SK-N-SH treated with all-trans-retinoic acid at 6 μM for 48 hours (cell line): ENCODE data around the gene TSSK6.

Experiments used
- ARNTL ChIP-seq: fragments of 450-650 bp; formaldehyde crosslinking; IDR thresholded peaks from 2 replicates; pipeline ENCODE4 v1.5.0; 2020; ENCODE audit warnings: low read depth, mild to moderate bottlenecking, moderate library complexity, borderline replicate concordance
- BACH2 ChIP-seq: fragments of 250-450 bp; sonication (Bioruptor Pico); IDR thresholded peaks from 2 replicates; pipeline ENCODE4 v1.9.0; 2021; ENCODE audit warnings: mild to moderate bottlenecking, borderline replicate concordance
- PPARA ChIP-seq: fragments of 250-450 bp; sonication (Bioruptor Pico); IDR thresholded peaks from 2 replicates; pipeline ENCODE4 v1.5.0; 2020; ENCODE audit warnings: mild to moderate bottlenecking, borderline replicate concordance
- RARB ChIP-seq: fragments of 250-450 bp; sonication (Bioruptor Pico); IDR thresholded peaks from 2 replicates; pipeline ENCODE4 v1.8.0; 2021; ENCODE audit warnings: mild to moderate bottlenecking, moderate library complexity
- SNAI2 ChIP-seq: fragments of 250-450 bp; sonication (Bioruptor Pico); IDR thresholded peaks from 2 replicates; pipeline ENCODE4 v1.5.0; 2020; ENCODE audit warnings: mild to moderate bottlenecking, moderate library complexity
- TOX ChIP-seq: fragments of 250-450 bp; sonication (Bioruptor Pico); IDR thresholded peaks from 2 replicates; pipeline ENCODE4 v1.8.0; 2021; ENCODE audit warnings: mild to moderate bottlenecking, moderate library complexity, borderline replicate concordance
- ZC3H10 ChIP-seq: fragments of 250-450 bp; sonication (Bioruptor Pico); IDR thresholded peaks from 2 replicates; pipeline ENCODE4 v1.5.1; 2021; ENCODE audit warnings: mild to moderate bottlenecking, moderate library complexity
- ZFP3 ChIP-seq: fragments of 250-450 bp; sonication (Bioruptor Pico); IDR thresholded peaks from 2 replicates; pipeline ENCODE4 v1.5.0; 2020; ENCODE audit warnings: mild to moderate bottlenecking, moderate library complexity
- ZFP30 ChIP-seq: fragments of 450-650 bp; formaldehyde crosslinking; IDR thresholded peaks from 2 replicates; pipeline ENCODE4 v1.5.0; 2022; ENCODE audit warnings: mild to moderate bottlenecking, moderate library complexity
- ZNF70 ChIP-seq: fragments of 450-650 bp; formaldehyde crosslinking; IDR thresholded peaks from 2 replicates; pipeline ENCODE4 v1.5.0; 2020; ENCODE audit warnings: mild to moderate bottlenecking, moderate library complexity
- TF ChIP-seq, protein P1 (sequence below): fragments of 250-450 bp; sonication (Bioruptor Pico); IDR thresholded peaks from 2 replicates; pipeline ENCODE4 v1.5.0; 2020; ENCODE audit warnings: mild to moderate bottlenecking, moderate library complexity
- TF ChIP-seq, protein P2 (sequence below): fragments of 250-450 bp; sonication (Bioruptor Pico); IDR thresholded peaks from 2 replicates; pipeline ENCODE4 v1.8.0; 2020; ENCODE audit warnings: mild to moderate bottlenecking, moderate library complexity, borderline replicate concordance
- TF ChIP-seq, protein P3 (sequence below): fragments of 250-450 bp; sonication (Bioruptor Pico); IDR thresholded peaks from 2 replicates; pipeline ENCODE4 v1.8.0; 2021; ENCODE audit warnings: low read depth, mild to moderate bottlenecking, moderate library complexity, borderline replicate concordance
- TF ChIP-seq, protein P4 (sequence below): fragments of 250-450 bp; sonication (Bioruptor Pico); IDR thresholded peaks from 2 replicates; pipeline ENCODE4 v1.5.1; 2021; ENCODE audit warnings: mild to moderate bottlenecking, moderate library complexity

DNA sequence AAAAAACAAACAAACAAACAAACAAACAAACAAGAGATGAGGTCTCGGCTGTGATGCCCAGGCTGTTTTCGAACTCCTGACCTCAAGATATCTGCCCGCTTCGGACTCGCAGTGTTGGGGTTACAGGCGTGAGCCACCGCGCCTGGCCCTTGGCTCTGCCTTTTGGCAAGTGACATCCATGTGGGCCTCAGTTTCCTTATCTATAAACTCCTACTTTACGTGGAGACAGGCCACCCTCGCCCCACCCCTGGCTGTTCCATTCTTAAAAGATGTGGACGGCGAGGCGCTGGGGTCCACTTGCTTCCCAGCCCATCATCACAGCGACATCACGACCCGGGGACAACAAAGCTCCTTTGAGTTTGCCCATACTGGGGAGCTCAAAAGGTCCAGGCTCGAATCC, 1.7 kb downstream of the TSSK6 start:
- TF ChIP-seq, protein P1, sequence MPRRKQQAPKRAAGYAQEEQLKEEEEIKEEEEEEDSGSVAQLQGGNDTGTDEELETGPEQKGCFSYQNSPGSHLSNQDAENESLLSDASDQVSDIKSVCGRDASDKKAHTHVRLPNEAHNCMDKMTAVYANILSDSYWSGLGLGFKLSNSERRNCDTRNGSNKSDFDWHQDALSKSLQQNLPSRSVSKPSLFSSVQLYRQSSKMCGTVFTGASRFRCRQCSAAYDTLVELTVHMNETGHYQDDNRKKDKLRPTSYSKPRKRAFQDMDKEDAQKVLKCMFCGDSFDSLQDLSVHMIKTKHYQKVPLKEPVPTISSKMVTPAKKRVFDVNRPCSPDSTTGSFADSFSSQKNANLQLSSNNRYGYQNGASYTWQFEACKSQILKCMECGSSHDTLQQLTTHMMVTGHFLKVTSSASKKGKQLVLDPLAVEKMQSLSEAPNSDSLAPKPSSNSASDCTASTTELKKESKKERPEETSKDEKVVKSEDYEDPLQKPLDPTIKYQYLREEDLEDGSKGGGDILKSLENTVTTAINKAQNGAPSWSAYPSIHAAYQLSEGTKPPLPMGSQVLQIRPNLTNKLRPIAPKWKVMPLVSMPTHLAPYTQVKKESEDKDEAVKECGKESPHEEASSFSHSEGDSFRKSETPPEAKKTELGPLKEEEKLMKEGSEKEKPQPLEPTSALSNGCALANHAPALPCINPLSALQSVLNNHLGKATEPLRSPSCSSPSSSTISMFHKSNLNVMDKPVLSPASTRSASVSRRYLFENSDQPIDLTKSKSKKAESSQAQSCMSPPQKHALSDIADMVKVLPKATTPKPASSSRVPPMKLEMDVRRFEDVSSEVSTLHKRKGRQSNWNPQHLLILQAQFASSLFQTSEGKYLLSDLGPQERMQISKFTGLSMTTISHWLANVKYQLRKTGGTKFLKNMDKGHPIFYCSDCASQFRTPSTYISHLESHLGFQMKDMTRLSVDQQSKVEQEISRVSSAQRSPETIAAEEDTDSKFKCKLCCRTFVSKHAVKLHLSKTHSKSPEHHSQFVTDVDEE (CRISPR knock-in tag) = no peak
- TF ChIP-seq ZC3H10 (no peak), ARNTL (CRISPR knock-in tag) (no peak), PPARA (CRISPR knock-in tag) (no peak), RARB (CRISPR knock-in tag) (no peak), SNAI2 (no peak), ZNF70 (CRISPR knock-in tag) (no peak), BACH2 (CRISPR knock-in tag) (no peak), ZFP3 (CRISPR knock-in tag) (no peak), TOX (CRISPR knock-in tag) (no peak), ZFP30 (CRISPR knock-in tag) (no peak)
- TF ChIP-seq, protein P2, sequence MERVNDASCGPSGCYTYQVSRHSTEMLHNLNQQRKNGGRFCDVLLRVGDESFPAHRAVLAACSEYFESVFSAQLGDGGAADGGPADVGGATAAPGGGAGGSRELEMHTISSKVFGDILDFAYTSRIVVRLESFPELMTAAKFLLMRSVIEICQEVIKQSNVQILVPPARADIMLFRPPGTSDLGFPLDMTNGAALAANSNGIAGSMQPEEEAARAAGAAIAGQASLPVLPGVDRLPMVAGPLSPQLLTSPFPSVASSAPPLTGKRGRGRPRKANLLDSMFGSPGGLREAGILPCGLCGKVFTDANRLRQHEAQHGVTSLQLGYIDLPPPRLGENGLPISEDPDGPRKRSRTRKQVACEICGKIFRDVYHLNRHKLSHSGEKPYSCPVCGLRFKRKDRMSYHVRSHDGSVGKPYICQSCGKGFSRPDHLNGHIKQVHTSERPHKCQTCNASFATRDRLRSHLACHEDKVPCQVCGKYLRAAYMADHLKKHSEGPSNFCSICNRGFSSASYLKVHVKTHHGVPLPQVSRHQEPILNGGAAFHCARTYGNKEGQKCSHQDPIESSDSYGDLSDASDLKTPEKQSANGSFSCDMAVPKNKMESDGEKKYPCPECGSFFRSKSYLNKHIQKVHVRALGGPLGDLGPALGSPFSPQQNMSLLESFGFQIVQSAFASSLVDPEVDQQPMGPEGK (CRISPR knock-in tag) = no peak
- TF ChIP-seq, protein P3, sequence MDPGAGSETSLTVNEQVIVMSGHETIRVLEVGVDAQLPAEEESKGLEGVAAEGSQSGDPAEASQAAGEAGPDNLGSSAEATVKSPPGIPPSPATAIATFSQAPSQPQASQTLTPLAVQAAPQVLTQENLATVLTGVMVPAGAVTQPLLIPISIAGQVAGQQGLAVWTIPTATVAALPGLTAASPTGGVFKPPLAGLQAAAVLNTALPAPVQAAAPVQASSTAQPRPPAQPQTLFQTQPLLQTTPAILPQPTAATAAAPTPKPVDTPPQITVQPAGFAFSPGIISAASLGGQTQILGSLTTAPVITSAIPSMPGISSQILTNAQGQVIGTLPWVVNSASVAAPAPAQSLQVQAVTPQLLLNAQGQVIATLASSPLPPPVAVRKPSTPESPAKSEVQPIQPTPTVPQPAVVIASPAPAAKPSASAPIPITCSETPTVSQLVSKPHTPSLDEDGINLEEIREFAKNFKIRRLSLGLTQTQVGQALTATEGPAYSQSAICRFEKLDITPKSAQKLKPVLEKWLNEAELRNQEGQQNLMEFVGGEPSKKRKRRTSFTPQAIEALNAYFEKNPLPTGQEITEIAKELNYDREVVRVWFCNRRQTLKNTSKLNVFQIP (CRISPR knock-in tag) = no peak
- TF ChIP-seq, protein P4, sequence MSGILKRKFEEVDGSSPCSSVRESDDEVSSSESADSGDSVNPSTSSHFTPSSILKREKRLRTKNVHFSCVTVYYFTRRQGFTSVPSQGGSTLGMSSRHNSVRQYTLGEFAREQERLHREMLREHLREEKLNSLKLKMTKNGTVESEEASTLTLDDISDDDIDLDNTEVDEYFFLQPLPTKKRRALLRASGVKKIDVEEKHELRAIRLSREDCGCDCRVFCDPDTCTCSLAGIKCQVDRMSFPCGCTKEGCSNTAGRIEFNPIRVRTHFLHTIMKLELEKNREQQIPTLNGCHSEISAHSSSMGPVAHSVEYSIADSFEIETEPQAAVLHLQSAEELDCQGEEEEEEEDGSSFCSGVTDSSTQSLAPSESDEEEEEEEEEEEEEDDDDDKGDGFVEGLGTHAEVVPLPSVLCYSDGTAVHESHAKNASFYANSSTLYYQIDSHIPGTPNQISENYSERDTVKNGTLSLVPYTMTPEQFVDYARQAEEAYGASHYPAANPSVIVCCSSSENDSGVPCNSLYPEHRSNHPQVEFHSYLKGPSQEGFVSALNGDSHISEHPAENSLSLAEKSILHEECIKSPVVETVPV = no peak
